Limb (tissue), 2 donors: ENCODE results near the gene XRCC5.

ENCODE experiments used
- DNase-seq, 2 donors: peaks; one replicate each; pipeline ENCODE4 v3.0.0-alpha.2; 2016; ENCODE audit errors: extremely low spot score in 2 of 2

The XRCC5 gene

GRCh38 chr2:216151313-216152025, 42.3 kb downstream of the XRCC5 start:
- DNase-seq: no peak

- DNase-seq: no peak
Observed at GRCh38 chr2:216155954-216156353, 46.8 kb downstream of the XRCC5 start.

GRCh38 chr2:216156822-216157221, 47.7 kb downstream of the XRCC5 start:
- no peak for DNase-seq

DNA sequence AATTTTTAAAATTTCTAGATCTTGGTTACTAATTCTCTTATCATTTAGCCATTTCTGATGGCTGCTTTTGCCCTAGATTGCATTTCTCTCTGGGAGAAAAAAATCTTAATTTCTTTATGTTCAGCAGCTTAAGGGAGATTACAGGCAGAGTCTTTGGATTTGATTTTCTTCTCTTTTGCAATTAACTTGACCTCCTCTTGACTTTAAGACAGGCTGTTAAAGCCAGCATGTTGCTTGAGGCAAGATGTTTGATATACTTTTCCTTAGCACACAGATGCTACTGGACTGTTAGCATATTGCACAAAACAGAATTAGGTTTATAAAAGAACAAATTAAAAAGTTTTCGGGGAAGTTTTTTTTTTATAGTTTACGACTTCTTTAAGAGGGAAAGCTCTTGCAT, 50.0 kb downstream of the XRCC5 start:
- no peak for DNase-seq

GRCh38 chr2:216159646-216160045, 50.5 kb downstream of the XRCC5 start:
- no peak for DNase-seq

- DNase-seq: no peak
Observed at GRCh38 chr2:216160786-216161185, 51.6 kb downstream of the XRCC5 start.

DNA sequence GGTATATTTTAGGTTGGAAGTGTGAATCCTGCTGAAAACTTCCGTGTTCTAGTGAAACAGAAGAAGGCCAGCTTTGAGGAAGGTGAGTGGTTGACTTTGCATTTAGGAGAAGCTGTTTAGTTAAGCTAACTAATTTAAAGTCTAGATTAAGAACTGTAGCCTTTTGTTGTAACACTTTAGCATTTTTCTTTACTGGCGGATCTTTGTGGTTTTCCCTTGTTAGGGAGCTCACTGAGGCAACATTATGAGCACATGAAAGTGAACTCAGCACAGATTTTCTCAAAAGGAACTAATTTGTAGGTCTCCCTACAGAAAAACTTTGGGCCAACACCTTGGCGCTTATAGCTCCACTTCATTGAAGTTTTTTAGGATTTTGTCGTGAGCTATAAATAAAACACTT, 52.8 kb downstream of the XRCC5 start:
- DNase-seq: no peak

DNA sequence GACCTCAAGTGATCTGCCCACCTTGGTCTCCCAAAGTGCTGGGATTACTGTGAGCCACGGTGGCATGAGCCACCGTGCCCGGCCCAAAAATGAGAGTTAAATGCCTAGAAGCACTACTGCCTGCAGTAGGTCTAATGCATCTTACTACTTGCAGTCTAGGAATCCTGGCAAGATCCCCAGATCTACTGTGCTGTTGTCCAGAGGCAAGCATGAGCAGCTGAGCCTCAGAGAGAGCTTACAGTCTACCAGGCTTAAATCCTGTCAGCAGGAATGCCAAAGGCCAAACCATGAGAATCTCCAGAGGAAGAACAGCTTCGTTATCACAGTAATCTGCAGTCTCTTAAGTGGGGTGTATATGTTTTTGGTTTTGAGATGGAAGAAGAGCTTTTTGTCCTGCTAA, 54.4 kb downstream of the XRCC5 start:
- DNase-seq: no peak

DNA sequence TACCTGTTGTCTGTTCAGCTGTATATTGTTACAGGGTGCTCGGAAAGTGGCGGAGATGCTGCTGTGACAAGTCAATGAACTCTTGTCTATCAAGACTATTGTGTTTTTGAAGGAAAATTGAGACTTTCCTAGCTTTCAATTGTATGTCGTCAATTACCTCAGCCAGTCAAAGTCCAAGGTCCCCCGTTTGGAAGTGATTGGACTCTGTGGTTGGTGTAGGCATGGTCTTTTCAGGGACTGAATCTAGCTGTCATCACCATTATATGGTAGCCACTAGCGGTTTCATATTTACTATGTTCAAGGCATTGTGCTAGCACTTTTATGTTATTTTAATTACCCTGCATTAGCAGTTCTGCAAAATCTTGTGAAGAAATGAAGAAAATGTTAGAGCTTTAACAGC, 54.9 kb downstream of the XRCC5 start:
- no peak for DNase-seq

DNA sequence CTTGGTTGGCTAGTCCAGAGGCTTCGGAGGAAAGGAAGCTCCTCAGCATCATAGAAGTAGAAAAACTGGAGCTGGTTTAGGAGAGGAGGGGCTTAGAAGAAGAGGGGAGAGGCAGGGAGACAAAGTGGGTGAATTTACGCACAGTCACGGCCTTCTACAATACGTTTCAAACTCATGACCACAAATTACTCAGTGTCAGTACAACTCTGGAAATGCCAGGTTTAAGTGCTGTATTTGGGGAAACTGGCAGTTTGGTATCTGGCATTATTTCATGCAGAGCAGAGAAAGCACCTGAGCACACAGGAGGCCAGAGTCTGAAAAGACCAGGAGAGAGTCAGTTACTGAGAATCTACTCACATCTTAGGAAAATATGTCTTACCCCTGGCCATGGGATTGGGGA, 55.4 kb downstream of the XRCC5 start:
- DNase-seq: no peak

- DNase-seq: no peak
Observed at GRCh38 chr2:216165711-216166110, 56.6 kb downstream of the XRCC5 start.

GRCh38 chr2:216169087-216169486, 59.9 kb downstream of the XRCC5 start:
- no peak for DNase-seq

GRCh38 chr2:216170076-216170763, 61.1 kb downstream of the XRCC5 start:
- DNase-seq: no peak

DNA sequence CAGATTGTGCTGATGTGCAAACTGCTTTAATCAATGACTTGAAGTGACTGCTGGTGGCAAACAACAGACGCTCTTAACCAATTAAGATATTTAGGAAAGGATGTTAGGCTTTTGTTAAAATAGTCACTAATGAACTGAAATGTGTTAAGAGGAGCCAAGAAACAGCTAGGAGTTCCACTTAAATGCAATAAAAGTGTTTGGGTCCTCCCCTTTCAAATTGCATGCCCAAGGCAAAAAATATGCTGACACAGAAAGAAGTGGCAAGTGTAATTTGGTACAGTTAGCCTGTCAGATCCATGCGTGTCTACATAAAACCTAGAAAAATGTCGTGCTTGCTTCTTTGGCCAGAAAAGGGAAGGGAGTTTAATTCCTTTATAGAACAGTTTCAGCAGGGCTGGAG, 61.9 kb downstream of the XRCC5 start:
- DNase-seq: no peak

DNA sequence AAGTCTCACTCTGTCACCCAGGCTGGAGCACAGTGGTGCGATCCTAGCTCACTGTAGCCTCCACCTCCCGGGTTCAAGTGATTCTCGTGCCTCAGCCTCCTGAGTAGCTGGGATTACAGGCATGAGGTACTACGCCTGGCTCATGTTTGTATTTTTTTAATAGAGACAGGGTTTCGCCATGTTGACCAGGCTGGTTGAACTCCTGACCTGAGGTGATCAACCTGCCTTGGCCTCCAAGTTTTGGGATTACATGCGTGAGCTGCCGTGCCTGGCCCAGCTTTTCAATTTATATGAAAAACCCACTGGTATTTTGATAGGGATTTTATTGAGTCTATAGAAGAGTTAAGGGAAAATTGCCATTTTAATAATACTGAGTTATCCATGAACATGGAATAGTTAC, 63.3 kb downstream of the XRCC5 start:
- no peak for DNase-seq

DNA sequence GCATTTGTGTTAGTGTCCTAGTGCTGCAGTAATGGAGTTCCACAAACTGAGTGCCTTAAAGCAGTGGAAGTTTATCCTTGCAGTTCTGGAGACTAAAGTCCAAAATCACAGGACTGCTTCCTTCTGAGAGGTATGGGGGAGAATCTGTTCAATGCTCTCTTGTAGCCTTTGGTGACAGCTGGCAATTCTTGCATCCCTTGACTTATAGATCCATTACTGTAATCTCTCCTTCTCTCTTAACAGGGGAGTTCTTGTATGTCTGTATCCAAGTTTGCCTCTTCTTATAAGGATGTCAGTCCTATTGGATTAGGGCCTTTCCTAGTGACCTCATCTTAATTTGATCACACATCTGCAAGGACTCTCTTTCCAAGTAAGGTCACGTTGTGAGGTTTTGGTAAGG, 69.9 kb downstream of the XRCC5 start:
- DNase-seq: no peak

- no peak for DNase-seq
Observed at GRCh38 chr2:216181351-216181750, 72.2 kb downstream of the XRCC5 start.

GRCh38 chr2:216181953-216182461, 72.9 kb downstream of the XRCC5 start:
- DNase-seq: no peak

- no peak for DNase-seq
Observed at GRCh38 chr2:216183462-216183861, 74.3 kb downstream of the XRCC5 start.

DNA sequence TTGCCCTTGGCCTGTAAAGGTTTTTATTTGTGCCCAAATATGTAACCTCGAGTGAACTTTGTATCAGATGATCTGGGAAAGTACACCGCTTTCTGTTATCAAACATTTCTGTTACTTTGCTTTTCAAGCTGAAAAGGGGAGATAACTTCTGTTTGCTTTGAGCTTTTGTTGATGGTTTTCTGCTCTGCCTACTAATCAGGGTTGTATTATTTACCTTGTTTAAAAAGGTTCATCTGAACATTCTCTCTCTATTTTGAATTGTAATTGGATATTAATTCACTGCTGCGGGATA, 79.4 kb downstream of the XRCC5 start:
- no peak for DNase-seq

GRCh38 chr2:216188956-216189355, 79.8 kb downstream of the XRCC5 start:
- DNase-seq: no peak

DNA sequence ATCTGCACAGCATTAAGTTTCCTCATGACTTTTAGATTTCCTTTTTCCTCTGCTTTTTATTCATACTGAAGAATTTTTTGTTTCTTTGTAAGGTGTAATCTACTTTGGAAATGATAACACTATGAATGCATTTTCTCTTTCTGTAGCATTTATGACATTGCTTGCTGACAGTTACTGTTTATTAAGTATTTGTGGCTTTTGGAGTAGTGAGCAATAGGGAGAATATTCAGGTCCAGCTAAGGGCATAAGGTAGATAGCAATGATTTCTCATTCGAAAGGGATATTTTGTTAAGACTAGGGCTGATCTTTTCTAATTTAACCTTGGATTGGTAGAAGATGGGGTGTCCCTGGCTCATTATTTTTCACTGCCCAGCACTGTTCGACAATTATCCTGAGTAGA, 80.3 kb downstream of the XRCC5 start:
- no peak for DNase-seq

DNA sequence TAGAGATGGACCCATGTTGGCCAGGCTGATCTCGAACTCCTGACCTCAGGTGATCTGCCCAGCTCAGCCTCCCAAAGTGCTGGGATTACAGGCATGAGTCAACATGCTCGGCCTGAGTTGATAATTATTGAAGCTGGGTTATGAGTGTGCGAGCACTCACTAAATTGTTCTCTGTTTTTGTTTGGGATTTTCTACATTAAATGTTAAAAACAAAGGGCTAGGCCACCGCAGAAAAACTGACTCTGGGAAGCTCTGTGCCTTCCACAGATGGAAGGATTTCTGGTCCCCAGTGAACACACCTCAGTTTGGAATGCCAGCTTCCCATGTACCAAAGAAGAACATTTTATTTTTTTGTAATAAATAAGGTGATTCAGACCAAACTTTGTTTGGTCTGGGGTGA, 83.0 kb downstream of the XRCC5 start:
- no peak for DNase-seq
